DMS153 treated with DMSO at 0.1 percent for 48 hours (cell line): ENCODE results near the gene CHRDL1.
"Not testable (repeated sequence)": the region's sequence is repeated elsewhere in the genome, so short reads cannot be mapped to it uniquely, and the experiment has no call there.

ENCODE experiments used
- DNase-seq: peaks from one replicate; lab custom pipeline; 2025; ENCODE audit not compliant: unreplicated experiment; lab: John Stamatoyannopoulos, UW

Gene CHRDL1

GRCh38 chrX:110665223-110666002 lies 130.2 kb downstream of the CHRDL1 start:
- no peak for DNase-seq

GRCh38 chrX:110657073-110657472 lies 138.5 kb downstream of the CHRDL1 start:
- no peak for DNase-seq

GRCh38 chrX:110654280-110654679 lies 141.3 kb downstream of the CHRDL1 start:
- DNase-seq = not testable (repeated sequence)

GRCh38 chrX:110646386-110646785 lies 149.2 kb downstream of the CHRDL1 start:
- DNase-seq = no peak
